GM23338 (cell line): ENCODE measurements around the gene GPATCH4. TPM values are rescaled to one million over a fixed set of nuclear protein-coding genes. Genes with fewer than 3 reads are reported as not detected.

Experiments used
- ATAC-seq: fragments of 200-7000 bp; cut with Tn5 transposase; 3 replicates; pipeline ENCODE4 v1.9.1; 2020
- DNase-seq: peaks from one replicate; pipeline ENCODE4 v3.0.0-alpha.2; 2015; ENCODE audit warnings: low spot score
- H2AFZ ChIP-seq: fragments of 200-600 bp; sonication (generic); 2 replicates; pipeline ENCODE4 v1.8.0; 2016; ENCODE audit warnings: antibody characterized with exemption, mild to moderate bottlenecking, moderate library complexity
- H3F3A ChIP-seq: fragments of 200-600 bp; sonication (generic); replicated peaks from 2 replicates; pipeline ENCODE4 v1.8.0; 2017; ENCODE audit warnings: antibody characterized with exemption, mixed run types, low read depth
- H3K27ac ChIP-seq: fragments of 200-600 bp; sonication (generic); 2 replicates; pipeline ENCODE4 v1.6.1; 2016; ENCODE audit warnings: low read depth
- H3K27me3 ChIP-seq: fragments of 200-600 bp; sonication (generic); 2 replicates; pipeline ENCODE4 v1.8.0; 2016; ENCODE audit warnings: mild to moderate bottlenecking, mixed run types, moderate library complexity; ENCODE audit not compliant: insufficient read depth
- H3K36me3 ChIP-seq: fragments of 200-600 bp; sonication (generic); 2 replicates; pipeline ENCODE4 v1.8.0; 2016; ENCODE audit warnings: mild to moderate bottlenecking; ENCODE audit not compliant: insufficient read depth
- H3K4me1 ChIP-seq: fragments of 200-600 bp; sonication (generic); 2 replicates; pipeline ENCODE4 v1.8.0; 2016; ENCODE audit warnings: mild to moderate bottlenecking, moderate library complexity; ENCODE audit not compliant: insufficient read depth
- H3K4me2 ChIP-seq: fragments of 200-600 bp; sonication (generic); 2 replicates; pipeline ENCODE4 v1.7.1; 2017; ENCODE audit warnings: mixed run types
- H3K4me3 ChIP-seq: fragments of 200-600 bp; sonication (generic); 2 replicates; pipeline ENCODE4 v1.6.1; 2016; ENCODE audit warnings: mixed run types
- H3K79me2 ChIP-seq: fragments of 200-600 bp; sonication (generic); replicated peaks from 2 replicates; pipeline ENCODE4 v1.8.0; 2017; ENCODE audit warnings: mild to moderate bottlenecking; ENCODE audit not compliant: insufficient read depth
- H3K9me2 ChIP-seq: fragments of 200-600 bp; sonication (generic); 2 replicates; pipeline ENCODE4 v1.8.0; 2017; ENCODE audit not compliant: insufficient read depth
- H4K20me1 ChIP-seq: fragments of 200-600 bp; sonication (generic); replicated peaks from 2 replicates; pipeline ENCODE4 v1.8.0; 2017; ENCODE audit warnings: mild to moderate bottlenecking; ENCODE audit not compliant: insufficient read depth
- H3K27ac Mint-ChIP-seq: 2 replicates; pipeline ENCODE4 v1.8.0; 2020; ENCODE audit warnings: inconsistent platforms, mild to moderate bottlenecking, moderate library complexity, mixed read lengths
- H3K27me3 Mint-ChIP-seq: 3 replicates; pipeline ENCODE4 v1.8.0; 2022; ENCODE audit warnings: low read depth, mild to moderate bottlenecking, moderate library complexity, mixed read lengths, inconsistent platforms; ENCODE audit not compliant: insufficient read depth, poor library complexity
- H3K36me3 Mint-ChIP-seq: 3 replicates; pipeline ENCODE4 v1.8.0; 2021; ENCODE audit warnings: low read depth, mild to moderate bottlenecking, inconsistent platforms, moderate library complexity, mixed read lengths
- H3K4me1 Mint-ChIP-seq: 3 replicates; pipeline ENCODE4 v1.8.0; 2020; ENCODE audit warnings: mild to moderate bottlenecking, inconsistent platforms, mixed read lengths
- H3K4me3 Mint-ChIP-seq: 3 replicates; pipeline ENCODE4 v1.8.0; 2021; ENCODE audit warnings: moderate library complexity, mild to moderate bottlenecking, inconsistent platforms, mixed read lengths
- H3K9me3 Mint-ChIP-seq: 3 replicates; pipeline ENCODE4 v1.8.0; 2020; ENCODE audit warnings: moderate library complexity, mild to moderate bottlenecking, inconsistent platforms, mixed read lengths
- CREB1 ChIP-seq: fragments of 250-450 bp; sonication (Bioruptor Pico); IDR thresholded peaks from 2 replicates; pipeline ENCODE4 v1.5.0; 2020; ENCODE audit warnings: low read depth, mild to moderate bottlenecking, moderate library complexity
- ETS1 ChIP-seq: IDR thresholded peaks from 2 replicates; pipeline ENCODE4 v1.6.1; 2016; ENCODE audit warnings: antibody characterized with exemption
- EZH2 ChIP-seq: fragments of 200-600 bp; sonication (generic); IDR thresholded peaks from one replicate; pipeline ENCODE4 v1.8.0; 2017; ENCODE audit warnings: antibody characterized with exemption, mild to moderate bottlenecking, low read depth; ENCODE audit not compliant: unreplicated experiment
- EZH2phosphoT487 ChIP-seq: fragments of 200-600 bp; sonication (generic); IDR thresholded peaks from one replicate; pipeline ENCODE4 v1.8.1; 2018; ENCODE audit warnings: antibody characterized with exemption; ENCODE audit not compliant: unreplicated experiment
- JUNB ChIP-seq: IDR thresholded peaks from one replicate; pipeline ENCODE4 v1.6.1; 2016; ENCODE audit warnings: antibody characterized with exemption; ENCODE audit not compliant: unreplicated experiment
- NANOG ChIP-seq: IDR thresholded peaks from 2 replicates; pipeline ENCODE4 v1.6.1; 2016; ENCODE audit warnings: antibody characterized with exemption, borderline replicate concordance
- POLR2AphosphoS5 ChIP-seq: IDR thresholded peaks from 2 replicates; pipeline ENCODE4 v1.6.1; 2016; ENCODE audit warnings: antibody characterized with exemption, low read depth
- REST ChIP-seq: IDR thresholded peaks from one replicate; pipeline ENCODE4 v1.6.1; 2018; ENCODE audit warnings: antibody characterized with exemption; ENCODE audit not compliant: unreplicated experiment
- STAT1 ChIP-seq: IDR thresholded peaks from one replicate; pipeline ENCODE4 v1.6.1; 2016; ENCODE audit warnings: antibody characterized with exemption; ENCODE audit not compliant: unreplicated experiment
- ZNF114 ChIP-seq: fragments of 250-450 bp; sonication (Bioruptor Pico); IDR thresholded peaks from 2 replicates; pipeline ENCODE4 v1.5.0; 2020; ENCODE audit warnings: mild to moderate bottlenecking, moderate library complexity
- ZNF331 ChIP-seq: fragments of 250-450 bp; sonication (Bioruptor Pico); IDR thresholded peaks from 2 replicates; pipeline ENCODE4 v1.5.0; 2020; ENCODE audit warnings: low read depth, mild to moderate bottlenecking, moderate library complexity
- polyA plus RNA-seq: library from polyadenylated mRNA; unstranded; fragments of >200 nt; fragmentation: Nextera tagmentation; extraction: Ambion mirVana; gene quantifications from 2 replicates; pipeline ENCODE4 v1.2.1, GENCODE V29; 2016
- total RNA-seq: library from RNA; depleted of rRNA; stranded (reverse); fragments of >200 nt; shearing (Covaris generic); gene quantifications from 2 replicates; pipeline ENCODE4 v1.2.3, GENCODE V29; 2014
- TF ChIP-seq, protein P1 (sequence below): fragments of 250-450 bp; sonication (Bioruptor Pico); IDR thresholded peaks from 2 replicates; pipeline ENCODE4 v1.5.0; 2020; ENCODE audit warnings: mild to moderate bottlenecking, moderate library complexity
- TF ChIP-seq, protein P2 (sequence below), 2 experiments: fragments of 200-600 bp in 1 of 2; sonication (generic) in 1 of 2; conservative IDR thresholded peaks; 2 replicates each; pipeline versions ENCODE4 v1.5.1 to v1.6.1; 2016 to 2017; ENCODE audit warnings: antibody characterized with exemption in 2 of 2, low read depth in 2 of 2, mild to moderate bottlenecking in 2 of 2, moderate library complexity in 1 of 2

Gene GPATCH4
- total and polyA plus RNA-seq, 2 experiments from 2014 or later = 58.9 to 187 TPM

DNA sequence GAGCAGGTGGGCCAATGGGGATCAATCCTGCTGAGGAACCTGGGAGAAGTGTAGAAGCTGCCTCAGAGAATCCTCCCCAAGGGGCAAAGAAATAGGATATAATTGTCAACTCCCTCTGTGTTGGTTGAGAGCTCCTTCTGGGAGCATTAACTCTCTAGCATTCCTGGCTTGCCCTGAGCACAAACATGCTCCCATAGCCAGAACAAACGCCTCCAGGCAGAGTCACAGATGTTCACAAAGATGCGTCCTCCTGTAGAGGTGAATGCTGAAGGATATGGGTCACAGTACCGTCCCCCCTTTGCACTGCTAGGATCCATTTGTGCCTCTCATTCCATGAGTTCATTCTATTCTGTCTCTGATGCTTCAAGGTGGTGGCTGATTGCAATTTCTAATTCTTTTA, 31.1 kb upstream of the GPATCH4 start:
- Mint-ChIP-seq H3K27me3 (peaks cover 16% of the 10 kb centered on the region), H3K27ac (no peak overlapping the region), H3K4me3 (no peak overlapping the region; the same call in 2 of the 3 replicates), H3K9me3 (no peaks in the 10 kb centered on the region), H3K36me3 (no peaks in the 10 kb centered on the region), H3K4me1 (peaks cover 7% of the 10 kb centered on the region)
- Histone ChIP-seq H3K36me3 (no peaks in the 10 kb centered on the region), H4K20me1 (no peaks in the 10 kb centered on the region), H3K9me2 (no peaks in the 10 kb centered on the region), H2AFZ (no peak overlapping the region), H3K4me1 (no peaks in the 10 kb centered on the region), H3K4me2 (no peak overlapping the region), H3K27ac (no peak overlapping the region), H3K27me3 (peaks cover 18% of the 10 kb centered on the region; the same call in 1 of the 2 replicates), H3F3A (peaks cover 4% of the 10 kb centered on the region; the same call in 1 of the 2 replicates), H3K4me3 (no peak overlapping the region), H3K79me2 (no peaks in the 10 kb centered on the region)
- ATAC-seq = no peak
- TF ChIP-seq ZNF114 (CRISPR knock-in tag) = no peak
- no peak for TF ChIP-seq EZH2
- no peak for TF ChIP-seq NANOG
- no peak for TF ChIP-seq ZNF331 (CRISPR knock-in tag)
- TF ChIP-seq EZH2phosphoT487 = no peak
- no peak for TF ChIP-seq REST
- no peak for TF ChIP-seq ETS1
- TF ChIP-seq, protein P1, sequence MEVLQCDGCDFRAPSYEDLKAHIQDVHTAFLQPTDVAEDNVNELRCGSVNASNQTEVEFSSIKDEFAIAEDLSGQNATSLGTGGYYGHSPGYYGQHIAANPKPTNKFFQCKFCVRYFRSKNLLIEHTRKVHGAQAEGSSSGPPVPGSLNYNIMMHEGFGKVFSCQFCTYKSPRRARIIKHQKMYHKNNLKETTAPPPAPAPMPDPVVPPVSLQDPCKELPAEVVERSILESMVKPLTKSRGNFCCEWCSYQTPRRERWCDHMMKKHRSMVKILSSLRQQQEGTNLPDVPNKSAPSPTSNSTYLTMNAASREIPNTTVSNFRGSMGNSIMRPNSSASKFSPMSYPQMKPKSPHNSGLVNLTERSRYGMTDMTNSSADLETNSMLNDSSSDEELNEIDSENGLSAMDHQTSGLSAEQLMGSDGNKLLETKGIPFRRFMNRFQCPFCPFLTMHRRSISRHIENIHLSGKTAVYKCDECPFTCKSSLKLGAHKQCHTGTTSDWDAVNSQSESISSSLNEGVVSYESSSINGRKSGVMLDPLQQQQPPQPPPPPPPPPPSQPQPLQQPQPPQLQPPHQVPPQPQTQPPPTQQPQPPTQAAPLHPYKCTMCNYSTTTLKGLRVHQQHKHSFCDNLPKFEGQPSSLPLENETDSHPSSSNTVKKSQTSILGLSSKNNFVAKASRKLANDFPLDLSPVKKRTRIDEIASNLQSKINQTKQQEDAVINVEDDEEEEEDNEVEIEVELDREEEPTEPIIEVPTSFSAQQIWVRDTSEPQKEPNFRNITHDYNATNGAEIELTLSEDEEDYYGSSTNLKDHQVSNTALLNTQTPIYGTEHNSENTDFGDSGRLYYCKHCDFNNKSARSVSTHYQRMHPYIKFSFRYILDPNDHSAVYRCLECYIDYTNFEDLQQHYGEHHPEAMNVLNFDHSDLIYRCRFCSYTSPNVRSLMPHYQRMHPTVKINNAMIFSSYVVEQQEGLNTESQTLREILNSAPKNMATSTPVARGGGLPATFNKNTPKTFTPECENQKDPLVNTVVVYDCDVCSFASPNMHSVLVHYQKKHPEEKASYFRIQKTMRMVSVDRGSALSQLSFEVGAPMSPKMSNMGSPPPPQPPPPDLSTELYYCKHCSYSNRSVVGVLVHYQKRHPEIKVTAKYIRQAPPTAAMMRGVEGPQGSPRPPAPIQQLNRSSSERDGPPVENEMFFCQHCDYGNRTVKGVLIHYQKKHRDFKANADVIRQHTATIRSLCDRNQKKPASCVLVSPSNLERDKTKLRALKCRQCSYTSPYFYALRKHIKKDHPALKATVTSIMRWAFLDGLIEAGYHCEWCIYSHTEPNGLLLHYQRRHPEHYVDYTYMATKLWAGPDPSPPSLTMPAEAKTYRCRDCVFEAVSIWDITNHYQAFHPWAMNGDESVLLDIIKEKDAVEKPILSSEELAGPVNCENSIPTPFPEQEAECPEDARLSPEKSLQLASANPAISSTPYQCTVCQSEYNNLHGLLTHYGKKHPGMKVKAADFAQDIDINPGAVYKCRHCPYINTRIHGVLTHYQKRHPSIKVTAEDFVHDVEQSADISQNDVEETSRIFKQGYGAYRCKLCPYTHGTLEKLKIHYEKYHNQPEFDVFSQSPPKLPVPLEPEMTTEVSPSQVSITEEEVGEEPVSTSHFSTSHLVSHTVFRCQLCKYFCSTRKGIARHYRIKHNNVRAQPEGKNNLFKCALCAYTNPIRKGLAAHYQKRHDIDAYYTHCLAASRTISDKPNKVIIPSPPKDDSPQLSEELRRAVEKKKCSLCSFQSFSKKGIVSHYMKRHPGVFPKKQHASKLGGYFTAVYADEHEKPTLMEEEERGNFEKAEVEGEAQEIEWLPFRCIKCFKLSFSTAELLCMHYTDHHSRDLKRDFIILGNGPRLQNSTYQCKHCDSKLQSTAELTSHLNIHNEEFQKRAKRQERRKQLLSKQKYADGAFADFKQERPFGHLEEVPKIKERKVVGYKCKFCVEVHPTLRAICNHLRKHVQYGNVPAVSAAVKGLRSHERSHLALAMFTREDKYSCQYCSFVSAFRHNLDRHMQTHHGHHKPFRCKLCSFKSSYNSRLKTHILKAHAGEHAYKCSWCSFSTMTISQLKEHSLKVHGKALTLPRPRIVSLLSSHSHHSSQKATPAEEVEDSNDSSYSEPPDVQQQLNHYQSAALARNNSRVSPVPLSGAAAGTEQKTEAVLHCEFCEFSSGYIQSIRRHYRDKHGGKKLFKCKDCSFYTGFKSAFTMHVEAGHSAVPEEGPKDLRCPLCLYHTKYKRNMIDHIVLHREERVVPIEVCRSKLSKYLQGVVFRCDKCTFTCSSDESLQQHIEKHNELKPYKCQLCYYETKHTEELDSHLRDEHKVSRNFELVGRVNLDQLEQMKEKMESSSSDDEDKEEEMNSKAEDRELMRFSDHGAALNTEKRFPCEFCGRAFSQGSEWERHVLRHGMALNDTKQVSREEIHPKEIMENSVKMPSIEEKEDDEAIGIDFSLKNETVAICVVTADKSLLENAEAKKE = no peak
- TF ChIP-seq, protein P2, sequence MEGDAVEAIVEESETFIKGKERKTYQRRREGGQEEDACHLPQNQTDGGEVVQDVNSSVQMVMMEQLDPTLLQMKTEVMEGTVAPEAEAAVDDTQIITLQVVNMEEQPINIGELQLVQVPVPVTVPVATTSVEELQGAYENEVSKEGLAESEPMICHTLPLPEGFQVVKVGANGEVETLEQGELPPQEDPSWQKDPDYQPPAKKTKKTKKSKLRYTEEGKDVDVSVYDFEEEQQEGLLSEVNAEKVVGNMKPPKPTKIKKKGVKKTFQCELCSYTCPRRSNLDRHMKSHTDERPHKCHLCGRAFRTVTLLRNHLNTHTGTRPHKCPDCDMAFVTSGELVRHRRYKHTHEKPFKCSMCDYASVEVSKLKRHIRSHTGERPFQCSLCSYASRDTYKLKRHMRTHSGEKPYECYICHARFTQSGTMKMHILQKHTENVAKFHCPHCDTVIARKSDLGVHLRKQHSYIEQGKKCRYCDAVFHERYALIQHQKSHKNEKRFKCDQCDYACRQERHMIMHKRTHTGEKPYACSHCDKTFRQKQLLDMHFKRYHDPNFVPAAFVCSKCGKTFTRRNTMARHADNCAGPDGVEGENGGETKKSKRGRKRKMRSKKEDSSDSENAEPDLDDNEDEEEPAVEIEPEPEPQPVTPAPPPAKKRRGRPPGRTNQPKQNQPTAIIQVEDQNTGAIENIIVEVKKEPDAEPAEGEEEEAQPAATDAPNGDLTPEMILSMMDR (conservative IDR thresholded peaks at IDR 0.05; ENCODE audit: low read depth in 2 of 2) = no peak
- no peak for TF ChIP-seq STAT1
- no peak for TF ChIP-seq CREB1
- no peak for TF ChIP-seq JUNB
- no peak for TF ChIP-seq POLR2AphosphoS5
- DNase-seq = no peak
